HG03196 (cell line): ENCODE measurements around the gene EIF4E2.

Experiments used
- ATAC-seq: cut with Tn5 transposase; IDR thresholded peaks from one replicate; pipeline ENCODE4 v1.9.1; 2021; ENCODE audit not compliant: unreplicated experiment

EIF4E2 gene

GRCh38 chr2:232592772-232593395, 42.4 kb downstream of the EIF4E2 start:
- ATAC-seq: no peak

GRCh38 chr2:232593982-232594381, 43.5 kb downstream of the EIF4E2 start:
- ATAC-seq: no peak

GRCh38 chr2:232597362-232598079, 47.0 kb downstream of the EIF4E2 start:
- no peak for ATAC-seq

GRCh38 chr2:232598293-232598692, 47.8 kb downstream of the EIF4E2 start:
- no peak for ATAC-seq

- ATAC-seq: no peak
Measured at GRCh38 chr2:232600053-232600773, 49.7 kb downstream of the EIF4E2 start.

GRCh38 chr2:232603283-232603682, 52.8 kb downstream of the EIF4E2 start:
- no peak for ATAC-seq

- ATAC-seq: no peak
Measured at GRCh38 chr2:232604535-232604934, 54.0 kb downstream of the EIF4E2 start.

- ATAC-seq: no peak
Measured at GRCh38 chr2:232607011-232607410, 56.5 kb downstream of the EIF4E2 start.

- ATAC-seq: no peak
Measured at GRCh38 chr2:232609607-232610006, 59.1 kb downstream of the EIF4E2 start.

- no peak for ATAC-seq
Measured at GRCh38 chr2:232610081-232610480, 59.6 kb downstream of the EIF4E2 start.

- ATAC-seq: no peak
Measured at GRCh38 chr2:232611061-232611460, 60.6 kb downstream of the EIF4E2 start.

GRCh38 chr2:232611559-232612218, 61.2 kb downstream of the EIF4E2 start:
- no peak for ATAC-seq

- ATAC-seq: no peak
Measured at GRCh38 chr2:232613538-232614134, 63.1 kb downstream of the EIF4E2 start.

GRCh38 chr2:232615339-232615738, 64.8 kb downstream of the EIF4E2 start:
- ATAC-seq: no peak
